DOHH2 (cell line): Measurements from ENCODE around the gene SPAG16.

Experiments
- H3F3A ChIP-seq: fragments of 200-600 bp; sonication (generic), shearing (Covaris generic); 2 replicates; pipeline ENCODE4 v1.6.0; 2016; ENCODE audit warnings: antibody characterized with exemption, mild to moderate bottlenecking; ENCODE audit not compliant: control insufficient read depth, insufficient read depth
- H3K27ac ChIP-seq: fragments of 200-600 bp; sonication (generic); 2 replicates; pipeline ENCODE4 v1.5.1; 2014; ENCODE audit warnings: low read depth, mild to moderate bottlenecking, low read length, moderate library complexity
- H3K27me3 ChIP-seq: fragments of 200-600 bp; sonication (generic); 2 replicates; pipeline ENCODE4 v1.6.1; 2014; ENCODE audit warnings: mild to moderate bottlenecking, low read length, mixed read lengths; ENCODE audit not compliant: control insufficient read depth
- H3K36me3 ChIP-seq: fragments of 200-600 bp; sonication (generic); 2 replicates; pipeline ENCODE4 v1.6.1; 2014; ENCODE audit warnings: mild to moderate bottlenecking, low read length, moderate library complexity, mixed read lengths; ENCODE audit not compliant: control insufficient read depth
- H3K4me1 ChIP-seq: fragments of 200-600 bp; sonication (generic); 2 replicates; pipeline ENCODE4 v1.6.1; 2014; ENCODE audit warnings: mild to moderate bottlenecking, low read length, mixed read lengths; ENCODE audit not compliant: control insufficient read depth
- H3K4me2 ChIP-seq: fragments of 200-600 bp; sonication (generic); 2 replicates; pipeline ENCODE4 v1.6.0; 2014; ENCODE audit warnings: mild to moderate bottlenecking, low read length, moderate library complexity
- H3K4me3 ChIP-seq: fragments of 200-600 bp; sonication (generic); 2 replicates; pipeline ENCODE4 v1.5.1; 2014; ENCODE audit warnings: mild to moderate bottlenecking, low read length, mixed read lengths
- H3K79me2 ChIP-seq: fragments of 200-600 bp; sonication (generic); 2 replicates; pipeline ENCODE4 v1.6.1; 2014; ENCODE audit warnings: mild to moderate bottlenecking, low read length, mixed read lengths; ENCODE audit not compliant: control insufficient read depth
- H3K9me2 ChIP-seq: fragments of 200-600 bp; sonication (generic); replicated peaks from 2 replicates; pipeline ENCODE4 v1.6.1; 2014; ENCODE audit warnings: mild to moderate bottlenecking, low read length, mixed read lengths; ENCODE audit not compliant: control insufficient read depth
- H3K9me3 ChIP-seq: fragments of 200-600 bp; sonication (generic); 2 replicates; pipeline ENCODE4 v1.6.1; 2014; ENCODE audit warnings: antibody characterized with exemption, low read length, mixed read lengths; ENCODE audit not compliant: control insufficient read depth, insufficient read depth
- H4K20me1 ChIP-seq: fragments of 200-600 bp; sonication (generic); 2 replicates; pipeline ENCODE4 v1.6.0; 2014; ENCODE audit warnings: low read depth, mild to moderate bottlenecking, antibody characterized with exemption, low read length, moderate library complexity; ENCODE audit not compliant: control insufficient read depth, insufficient read depth
- CTCF ChIP-seq: fragments of 200-600 bp; sonication (generic); IDR thresholded peaks from one replicate; pipeline ENCODE4 v1.5.1; 2014; ENCODE audit warnings: antibody characterized with exemption, mild to moderate bottlenecking, low read depth, low read length; ENCODE audit not compliant: poor library complexity, severe bottlenecking
- EZH2phosphoT487 ChIP-seq: fragments of 200-600 bp; sonication (generic); IDR thresholded peaks from 2 replicates; pipeline ENCODE4 v1.6.1; 2017; ENCODE audit warnings: borderline replicate concordance, mild to moderate bottlenecking, antibody characterized with exemption, low read length, moderate library complexity, mixed read lengths

The SPAG16 gene

GRCh38 chr2:213740453-213740852, 456.2 kb downstream of the SPAG16 start:
- TF ChIP-seq EZH2phosphoT487: no peak
- no peak for TF ChIP-seq CTCF

GRCh38 chr2:213751446-213751845, 467.2 kb downstream of the SPAG16 start:
- Histone ChIP-seq H3K9me3 (peaks cover 3% of the 10 kb centered on the region; the same call in 1 of the 2 replicates), H3K4me1 (peaks cover 15% of the 10 kb centered on the region), H3F3A (no peaks in the 10 kb centered on the region), H3K79me2 (no peaks in the 10 kb centered on the region), H3K36me3 (no peaks in the 10 kb centered on the region), H3K27me3 (no peaks in the 10 kb centered on the region), H3K4me2 (peak overlapping the region; percentile 29; the same call in 1 of the 2 replicates), H4K20me1 (no peaks in the 10 kb centered on the region), H3K9me2 (no peaks in the 10 kb centered on the region), H3K4me3 (no peak overlapping the region), H3K27ac (no peak overlapping the region)
- TF ChIP-seq EZH2phosphoT487 (no peak), CTCF (no peak)

More at GRCh38 chr2:213740453-213740852, 456.2 kb downstream of the SPAG16 start:
- Histone ChIP-seq H3K79me2 (no peaks in the 10 kb centered on the region), H3K27ac (no peak overlapping the region), H3K9me2 (no peaks in the 10 kb centered on the region), H3F3A (no peaks in the 10 kb centered on the region), H3K27me3 (no peaks in the 10 kb centered on the region), H3K36me3 (no peaks in the 10 kb centered on the region), H3K4me1 (no peaks in the 10 kb centered on the region), H3K9me3 (no peaks in the 10 kb centered on the region), H3K4me3 (no peak overlapping the region), H3K4me2 (no peak overlapping the region), H4K20me1 (no peaks in the 10 kb centered on the region)

GRCh38 chr2:213752575-213752974, 468.3 kb downstream of the SPAG16 start:
- Histone ChIP-seq H3K4me1 (peaks cover 15% of the 10 kb centered on the region), H4K20me1 (no peaks in the 10 kb centered on the region), H3K9me2 (no peaks in the 10 kb centered on the region), H3K4me2 (peak overlapping the region; percentile 48), H3K4me3 (no peak overlapping the region), H3K9me3 (peaks cover 3% of the 10 kb centered on the region; the same call in 1 of the 2 replicates), H3K36me3 (no peaks in the 10 kb centered on the region), H3K27ac (no peak overlapping the region), H3K27me3 (no peaks in the 10 kb centered on the region), H3F3A (no peaks in the 10 kb centered on the region), H3K79me2 (no peaks in the 10 kb centered on the region)
- TF ChIP-seq CTCF (no peak), EZH2phosphoT487 (no peak)
